Measurements from ENCODE around the gene GMCL2.

GRCh38 chr5:178147406-178147805 is 39.8 kb downstream of the GMCL2 start:
- TF ChIP-seq CTCF (conservative IDR thresholded peaks at IDR 0.05 in 1 of 2, IDR thresholded peaks at IDR 0.05 in 1 of 2; ENCODE audit: extremely low read depth in 1 of 2, insufficient read depth in 1 of 2, low read depth in 1 of 2, low read length in 2 of 2) (no peak), EZH2 (IDR thresholded peaks at IDR 0.05; ENCODE audit: borderline replicate concordance, low read length) (no peak)

All from mammary epithelial cell (primary cell).